GM12878 (cell line): ENCODE results near the gene INHBE. TPM values are rescaled to one million over a fixed set of nuclear protein-coding genes. Genes with fewer than 3 reads are reported as not detected.
A peak's percentile ranks its signal among the peaks of the same experiment; 100 is the strongest.

Experiments
- ATAC-seq: fragments of 200-7000 bp; cut with Tn5 transposase; 3 replicates; pipeline ENCODE4 v1.9.1; 2020; ENCODE audit warnings: mild to moderate bottlenecking, moderate library complexity
- BruUV-seq: library from RNA; stranded (reverse); fragments of 400-500 nt; replicated peaks from 2 replicates; lab custom pipeline; 2021; lab: Mats Ljungman, UMichigan
- CTCF ChIA-PET: fragments of 300-600 bp; sonication (Branson Sonifier 250); formaldehyde crosslinking; extraction: SDS; loops from one replicate; lab custom pipeline; 2021; ENCODE audit warnings: inconsistent platforms; lab: Yijun Ruan, JAX
- POLR2A ChIA-PET: fragments of 350-600 bp; formaldehyde crosslinking; extraction: SDS; loops from one replicate; lab custom pipeline; 2021; ENCODE audit warnings: inconsistent platforms; lab: Charles Lee
- RAD21 ChIA-PET: fragments of 300-600 bp; sonication (Branson Sonifier 250); formaldehyde crosslinking; loops from one replicate; lab custom pipeline; 2023; ENCODE audit warnings: antibody characterized with exemption; ENCODE audit not compliant: unreplicated experiment; lab: Charles Lee
- SMC1A ChIA-PET: fragments of 300-600 bp; sonication (Branson Sonifier 250); formaldehyde crosslinking; loops from one replicate; lab custom pipeline; 2023; ENCODE audit not compliant: unreplicated experiment, uncharacterized antibody; lab: Charles Lee
- DNase-seq: peaks from one replicate; pipeline ENCODE4 v3.0.0-alpha.2; 2011; ENCODE audit warnings: low read depth, low spot score
- FAIRE-seq: peaks from 3 replicates; lab custom pipeline; 2011; peaks lifted over from hg19 to GRCh38; lab: Jason Lieb, UNC
- H2AFZ ChIP-seq: 2 replicates; pipeline ENCODE4 v1.6.0; 2011; ENCODE audit warnings: low read depth, low read length, control low read depth; ENCODE audit not compliant: control insufficient read depth
- H3K27ac ChIP-seq: 2 replicates; pipeline ENCODE4 v1.5.1; 2011; ENCODE audit warnings: control low read depth; ENCODE audit not compliant: control insufficient read depth, insufficient read depth
- H3K27me3 ChIP-seq, 2 experiments: replicated peaks in 1 of 2; 2 replicates each; pipeline versions ENCODE4 v1.6.0 to v1.6.1; 2011; ENCODE audit warnings: low read length in 1 of 2; ENCODE audit not compliant: control insufficient read depth in 2 of 2, insufficient read depth in 2 of 2
- H3K36me3 ChIP-seq, 2 experiments: 2 replicates each; pipeline ENCODE4 v1.5.1; 2011; ENCODE audit warnings: low read length in 1 of 2; ENCODE audit not compliant: control insufficient read depth in 2 of 2, insufficient read depth in 2 of 2
- H3K4me1 ChIP-seq: 2 replicates; pipeline ENCODE4 v1.6.1; 2011; ENCODE audit warnings: mild to moderate bottlenecking, low read length, moderate library complexity, mixed read lengths; ENCODE audit not compliant: control insufficient read depth, insufficient read depth
- H3K4me2 ChIP-seq: 2 replicates; pipeline ENCODE4 v1.6.0; 2011; ENCODE audit warnings: control low read depth; ENCODE audit not compliant: control insufficient read depth, insufficient read depth
- H3K4me3 ChIP-seq: fragments of 200-600 bp; sonication (generic); 2 replicates; pipeline ENCODE4 v1.5.1; 2016
- H3K79me2 ChIP-seq: 2 replicates; pipeline ENCODE4 v1.6.0; 2011; ENCODE audit warnings: low read length; ENCODE audit not compliant: control insufficient read depth, insufficient read depth
- H3K9ac ChIP-seq: 2 replicates; pipeline ENCODE4 v1.8.0; 2011; ENCODE audit warnings: low read length, control low read depth, mixed read lengths; ENCODE audit not compliant: control insufficient read depth, insufficient read depth
- H3K9me3 ChIP-seq: replicated peaks from 3 replicates; pipeline ENCODE4 v1.5.1; 2011; ENCODE audit warnings: mild to moderate bottlenecking, low read length; ENCODE audit not compliant: control insufficient read depth, insufficient read depth
- H4K20me1 ChIP-seq: 2 replicates; pipeline ENCODE4 v1.6.0; 2011; ENCODE audit not compliant: control insufficient read depth, insufficient read depth
- ATF7 ChIP-seq: fragments of 450-650 bp; IDR thresholded peaks from 2 replicates; pipeline ENCODE4 v1.6.1; 2016; ENCODE audit warnings: low read depth, mild to moderate bottlenecking
- BHLHE40 ChIP-seq, 2 experiments: fragments of 450-650 bp in 1 of 2; IDR thresholded peaks; 2 replicates each; pipeline ENCODE4 v1.6.1; 2011 to 2017; ENCODE audit warnings: low read depth in 2 of 2, borderline replicate concordance in 1 of 2, improper control_type of control experiment in 1 of 2, low read length in 1 of 2, mild to moderate bottlenecking in 1 of 2
- CHD1 ChIP-seq: IDR thresholded peaks from 2 replicates; pipeline ENCODE4 v1.6.1; 2012; ENCODE audit warnings: low read depth, low read length, improper control_type of control experiment
- LARP7 ChIP-seq: fragments of 450-650 bp; IDR thresholded peaks from 2 replicates; pipeline ENCODE4 v1.6.1; 2017; ENCODE audit warnings: mild to moderate bottlenecking
- NBN ChIP-seq: fragments of 450-650 bp; IDR thresholded peaks from 2 replicates; pipeline ENCODE4 v1.6.1; 2016
- NR2C1 ChIP-seq: fragments of 450-650 bp; IDR thresholded peaks from 2 replicates; pipeline ENCODE4 v1.6.1; 2017; ENCODE audit warnings: antibody characterized with exemption, mild to moderate bottlenecking, moderate library complexity
- RFX5 ChIP-seq: IDR thresholded peaks from 2 replicates; pipeline ENCODE4 v1.6.1; 2011; ENCODE audit warnings: low read depth, low read length, improper control_type of control experiment
- ZBED1 ChIP-seq: IDR thresholded peaks from 2 replicates; pipeline ENCODE4 v1.6.1; 2016; ENCODE audit warnings: borderline replicate concordance
- ZNF622 ChIP-seq: fragments of 450-650 bp; IDR thresholded peaks from 2 replicates; pipeline ENCODE4 v1.6.1; 2017; ENCODE audit warnings: mild to moderate bottlenecking, inconsistent platforms
- WGBS: methylation state at CpG from one replicate; pipeline ENCODE4 v1.1.6; 2016; ENCODE audit warnings: low lambda C conversion rate; ENCODE audit not compliant: insufficient replicate concordance, insufficient coverage; ENCODE audit errors: missing lambda C conversion rate; 5-methylcytosine and 5-hydroxymethylcytosine counted together
- in situ Hi-C: fragments of 300-500 bp; cut with MboI; formaldehyde crosslinking; loops from 9 replicates; pipeline ENCODE4 v1.14.3; 2018; ENCODE audit warnings: mixed read lengths
- intact Hi-C: fragments of 100-400 bp; cut with micrococcal nuclease; formaldehyde crosslinking; loops from one replicate; pipeline ENCODE4 v1.14.2; 2022; ENCODE audit not compliant: unreplicated experiment
- polyA plus RNA-seq, 11 experiments: library from polyadenylated mRNA; depleted of rRNA in 4 of 11; unstranded in 6 of 11; stranded (reverse) in 5 of 11; fragments of >200 nt; fragmentation: Nextera tagmentation in 4 of 11; fragmentation: Illumina TruSeq in 1 of 11; extraction: Ambion mirVana in 4 of 11; extraction: Trizol in 1 of 11; gene quantifications; 1 replicate in 1 of 11; 2 replicates in 10 of 11; pipeline versions ENCODE4 v1.2.1 to v1.2.3, GENCODE V29; 2011 to 2016; ENCODE audit warnings: inconsistent platforms in 2 of 11, missing spikeins in 2 of 11, low read depth in 1 of 11
- total RNA-seq, 4 experiments: library from RNA; depleted of rRNA in 3 of 4; stranded (reverse); fragments of >200 nt in 3 of 4; fragmentation: Illumina TruSeq in 1 of 4; extraction: Trizol in 1 of 4; gene quantifications; 2 replicates each; pipeline versions ENCODE4 v1.2.1 to v1.2.3, GENCODE V29; 2013 to 2021
- TF ChIP-seq, protein P1 (sequence below): IDR thresholded peaks from 2 replicates; pipeline ENCODE4 v1.6.1; 2011; ENCODE audit warnings: borderline replicate concordance, low read depth, mild to moderate bottlenecking, moderate library complexity, mixed read lengths, low read length; ENCODE audit not compliant: insufficient read depth; ENCODE audit errors: extremely low read length
- TF ChIP-seq, protein P2 (sequence below): fragments of 450-650 bp; IDR thresholded peaks from 2 replicates; pipeline ENCODE4 v1.6.1; 2017; ENCODE audit warnings: low read depth, mild to moderate bottlenecking, moderate library complexity
- TF ChIP-seq, protein P3 (sequence below): IDR thresholded peaks from 2 replicates; pipeline ENCODE4 v1.6.1; 2011; ENCODE audit warnings: mild to moderate bottlenecking, low read depth, low read length, moderate library complexity; ENCODE audit not compliant: insufficient replicate concordance
- TF ChIP-seq, protein P4 (sequence below): fragments of 450-650 bp; IDR thresholded peaks from 2 replicates; pipeline ENCODE4 v1.6.1; 2017; ENCODE audit warnings: antibody characterized with exemption, mild to moderate bottlenecking, moderate library complexity

The INHBE gene
- total and polyA plus RNA-seq, 10 of the 15 experiments (the other 5 are each of a cell fraction or from before 2014, with no cell fraction given), result 0.09 to 2.5 (median 0.37) TPM

DNA sequence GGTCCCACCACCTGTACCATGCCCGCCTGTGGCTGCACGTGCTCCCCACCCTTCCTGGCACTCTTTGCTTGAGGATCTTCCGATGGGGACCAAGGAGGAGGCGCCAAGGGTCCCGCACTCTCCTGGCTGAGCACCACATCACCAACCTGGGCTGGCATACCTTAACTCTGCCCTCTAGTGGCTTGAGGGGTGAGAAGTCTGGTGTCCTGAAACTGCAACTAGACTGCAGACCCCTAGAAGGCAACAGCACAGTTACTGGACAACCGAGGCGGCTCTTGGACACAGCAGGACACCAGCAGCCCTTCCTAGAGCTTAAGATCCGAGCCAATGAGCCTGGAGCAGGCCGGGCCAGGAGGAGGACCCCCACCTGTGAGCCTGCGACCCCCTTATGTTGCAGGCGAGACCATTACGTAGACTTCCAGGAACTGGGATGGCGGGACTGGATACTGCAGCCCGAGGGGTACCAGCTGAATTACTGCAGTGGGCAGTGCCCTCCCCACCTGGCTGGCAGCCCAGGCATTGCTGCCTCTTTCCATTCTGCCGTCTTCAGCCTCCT lies 1.1 kb downstream of the INHBE start:
- peak; percentile 87 for FAIRE-seq
- no TSS peak for BruUV-seq
- H3K79me2 ChIP-seq, result no peaks in the 10 kb centered on the region
- 0 out of 2 replicates have a peak, but pooled peaks cover 2% of the 10 kb centered on the region for H4K20me1 ChIP-seq
- H3K9me3 ChIP-seq, result no peaks in the 10 kb centered on the region
- no peaks in the 10 kb centered on the region for H3K36me3 ChIP-seq
- H3K9ac ChIP-seq, result peak overlapping the region; percentile 40; the same call in 1 of the 2 replicates
- CTCF ChIA-PET, result interaction anchor here (0.6 to 11.0 kb wide), 35 partner anchors 12 to 1096 kb away, joined by 3 to 540 read pairs (median 5); partner anchors contain the start of genes ARHGAP9, DDIT3, INHBC and PIP4K2C
- H3K4me3 ChIP-seq, result no peak overlapping the region
- intact Hi-C loops, result loop anchor here (5.0 kb wide), 1 partner anchor 166 kb away; no protein-coding TSS in a partner anchor
- 0 out of 4 replicates have a peak, but pooled peaks cover 0 to 4% of the 10 kb centered on the region in 2 experiments for H3K27me3 ChIP-seq
- H3K4me2 ChIP-seq, result peak overlapping the region; percentile 75
- H3K27ac ChIP-seq, result no peak overlapping the region
- in situ Hi-C loops, result loop anchor here (5.0 to 10.0 kb wide), 2 partner anchors 141 to 194 kb away; no protein-coding TSS in a partner anchor
- peak; percentile 55 for ATAC-seq
- RAD21 ChIA-PET, result interaction anchor here (0.9 to 6.8 kb wide), 13 partner anchors 6 to 243 kb away, joined by 3 to 224 read pairs (median 10); partner anchors contain the start of gene STAC3
- DNase-seq, result no peak
- 33% methylated on average over 15 of the region's 15 CpGs for WGBS
- SMC1A ChIA-PET, result interaction anchor here (0.6 to 7.6 kb wide), 19 partner anchors 14 to 214 kb away, joined by 3 to 226 read pairs (median 3); partner anchors contain the start of genes DDIT3 and INHBC
- POLR2A ChIA-PET, result interaction anchor here (0.5 to 6.1 kb wide), 10 partner anchors 11 to 205 kb away, joined by 3 to 29 read pairs (median 6); partner anchors contain the start of gene STAC3
- H3K4me1 ChIP-seq, result peaks cover 21% of the 10 kb centered on the region
- H2AFZ ChIP-seq, result peak overlapping the region; percentile 89
- no peak for TF ChIP-seq NR2C1
- TF ChIP-seq LARP7, result no peak
- TF ChIP-seq, protein P1, sequence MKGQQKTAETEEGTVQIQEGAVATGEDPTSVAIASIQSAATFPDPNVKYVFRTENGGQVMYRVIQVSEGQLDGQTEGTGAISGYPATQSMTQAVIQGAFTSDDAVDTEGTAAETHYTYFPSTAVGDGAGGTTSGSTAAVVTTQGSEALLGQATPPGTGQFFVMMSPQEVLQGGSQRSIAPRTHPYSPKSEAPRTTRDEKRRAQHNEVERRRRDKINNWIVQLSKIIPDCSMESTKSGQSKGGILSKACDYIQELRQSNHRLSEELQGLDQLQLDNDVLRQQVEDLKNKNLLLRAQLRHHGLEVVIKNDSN, result no peak
- TF ChIP-seq, protein P2, sequence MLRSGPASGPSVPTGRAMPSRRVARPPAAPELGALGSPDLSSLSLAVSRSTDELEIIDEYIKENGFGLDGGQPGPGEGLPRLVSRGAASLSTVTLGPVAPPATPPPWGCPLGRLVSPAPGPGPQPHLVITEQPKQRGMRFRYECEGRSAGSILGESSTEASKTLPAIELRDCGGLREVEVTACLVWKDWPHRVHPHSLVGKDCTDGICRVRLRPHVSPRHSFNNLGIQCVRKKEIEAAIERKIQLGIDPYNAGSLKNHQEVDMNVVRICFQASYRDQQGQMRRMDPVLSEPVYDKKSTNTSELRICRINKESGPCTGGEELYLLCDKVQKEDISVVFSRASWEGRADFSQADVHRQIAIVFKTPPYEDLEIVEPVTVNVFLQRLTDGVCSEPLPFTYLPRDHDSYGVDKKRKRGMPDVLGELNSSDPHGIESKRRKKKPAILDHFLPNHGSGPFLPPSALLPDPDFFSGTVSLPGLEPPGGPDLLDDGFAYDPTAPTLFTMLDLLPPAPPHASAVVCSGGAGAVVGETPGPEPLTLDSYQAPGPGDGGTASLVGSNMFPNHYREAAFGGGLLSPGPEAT, result no peak
- TF ChIP-seq BHLHE40 (IDR thresholded peaks at IDR 0.05; ENCODE audit: borderline replicate concordance in 1 of 2, low read depth in 2 of 2, low read length in 1 of 2), result peak in 1 of 2 experiments; percentile 55; a peak in 1 of 4 replicates
- no peak for TF ChIP-seq ZBED1
- TF ChIP-seq, protein P3, sequence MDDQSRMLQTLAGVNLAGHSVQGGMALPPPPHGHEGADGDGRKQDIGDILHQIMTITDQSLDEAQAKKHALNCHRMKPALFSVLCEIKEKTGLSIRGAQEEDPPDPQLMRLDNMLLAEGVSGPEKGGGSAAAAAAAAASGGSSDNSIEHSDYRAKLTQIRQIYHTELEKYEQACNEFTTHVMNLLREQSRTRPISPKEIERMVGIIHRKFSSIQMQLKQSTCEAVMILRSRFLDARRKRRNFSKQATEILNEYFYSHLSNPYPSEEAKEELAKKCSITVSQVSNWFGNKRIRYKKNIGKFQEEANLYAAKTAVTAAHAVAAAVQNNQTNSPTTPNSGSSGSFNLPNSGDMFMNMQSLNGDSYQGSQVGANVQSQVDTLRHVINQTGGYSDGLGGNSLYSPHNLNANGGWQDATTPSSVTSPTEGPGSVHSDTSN, result no peak
- no peak for TF ChIP-seq CHD1
- no peak for TF ChIP-seq RFX5
- TF ChIP-seq NBN, result 0 out of 2 replicates have a peak, but pooled peaks have one; percentile 48
- no peak for TF ChIP-seq ZNF622
- no peak for TF ChIP-seq ATF7
- TF ChIP-seq, protein P4, sequence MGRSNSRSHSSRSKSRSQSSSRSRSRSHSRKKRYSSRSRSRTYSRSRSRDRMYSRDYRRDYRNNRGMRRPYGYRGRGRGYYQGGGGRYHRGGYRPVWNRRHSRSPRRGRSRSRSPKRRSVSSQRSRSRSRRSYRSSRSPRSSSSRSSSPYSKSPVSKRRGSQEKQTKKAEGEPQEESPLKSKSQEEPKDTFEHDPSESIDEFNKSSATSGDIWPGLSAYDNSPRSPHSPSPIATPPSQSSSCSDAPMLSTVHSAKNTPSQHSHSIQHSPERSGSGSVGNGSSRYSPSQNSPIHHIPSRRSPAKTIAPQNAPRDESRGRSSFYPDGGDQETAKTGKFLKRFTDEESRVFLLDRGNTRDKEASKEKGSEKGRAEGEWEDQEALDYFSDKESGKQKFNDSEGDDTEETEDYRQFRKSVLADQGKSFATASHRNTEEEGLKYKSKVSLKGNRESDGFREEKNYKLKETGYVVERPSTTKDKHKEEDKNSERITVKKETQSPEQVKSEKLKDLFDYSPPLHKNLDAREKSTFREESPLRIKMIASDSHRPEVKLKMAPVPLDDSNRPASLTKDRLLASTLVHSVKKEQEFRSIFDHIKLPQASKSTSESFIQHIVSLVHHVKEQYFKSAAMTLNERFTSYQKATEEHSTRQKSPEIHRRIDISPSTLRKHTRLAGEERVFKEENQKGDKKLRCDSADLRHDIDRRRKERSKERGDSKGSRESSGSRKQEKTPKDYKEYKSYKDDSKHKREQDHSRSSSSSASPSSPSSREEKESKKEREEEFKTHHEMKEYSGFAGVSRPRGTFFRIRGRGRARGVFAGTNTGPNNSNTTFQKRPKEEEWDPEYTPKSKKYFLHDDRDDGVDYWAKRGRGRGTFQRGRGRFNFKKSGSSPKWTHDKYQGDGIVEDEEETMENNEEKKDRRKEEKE, result no peak
